Measurements from ENCODE around the gene RNASE13.

Gene RNASE13

GRCh38 chr14:21040370-21040925 is 5.8 kb upstream of the RNASE13 start:
- H3K27ac ChIP-seq: no peak overlapping the region
- H3K9me3 ChIP-seq (ENCODE audit: low read depth, low read length): no peaks in the 10 kb centered on the region
- H3K4me3 ChIP-seq: no peak overlapping the region
- no peak for TF ChIP-seq POLR2AphosphoS5 (IDR thresholded peaks at IDR 0.05; ENCODE audit: borderline replicate concordance, low read depth, low read length)
- TF ChIP-seq FOXP2 (optimal IDR thresholded peaks at IDR 0.05; ENCODE audit: control extremely low read depth, extremely low read length, insufficient read depth): no peak
- no peak for TF ChIP-seq EZH2 (IDR thresholded peaks at IDR 0.05)
- DNase-seq (ENCODE audit: low read depth, low spot score): no peak
- H3K9ac ChIP-seq (ENCODE audit: insufficient read length): no peak overlapping the region
- H3K36me3 ChIP-seq (ENCODE audit: insufficient read depth, low read length): no peaks in the 10 kb centered on the region

- no peak for DNase-seq (ENCODE audit: low read depth, low spot score)
- H3K9me3 ChIP-seq (ENCODE audit: low read depth, low read length): no peaks in the 10 kb centered on the region
- no peak overlapping the region for H3K27ac ChIP-seq
- no peaks in the 10 kb centered on the region for H3K36me3 ChIP-seq (ENCODE audit: insufficient read depth, low read length)
- H3K9ac ChIP-seq (ENCODE audit: insufficient read length): no peak overlapping the region
- H3K4me3 ChIP-seq: no peak overlapping the region
- TF ChIP-seq FOXP2 (optimal IDR thresholded peaks at IDR 0.05; ENCODE audit: control extremely low read depth, extremely low read length, insufficient read depth) (no peak), EZH2 (IDR thresholded peaks at IDR 0.05) (no peak), POLR2AphosphoS5 (IDR thresholded peaks at IDR 0.05; ENCODE audit: borderline replicate concordance, low read depth, low read length) (no peak)
These were observed 5.2 kb upstream of the RNASE13 start for GRCh38 chr14:21039585-21040369.

GRCh38 chr14:21038441-21039422 is 4.1 kb upstream of the RNASE13 start:
- no peak overlapping the region for H3K9ac ChIP-seq (ENCODE audit: insufficient read length)
- no peak overlapping the region for H3K4me3 ChIP-seq
- H3K27ac ChIP-seq: no peak overlapping the region

GRCh38 chr14:21037156-21037555 is 2.5 kb upstream of the RNASE13 start:
- no peaks in the 10 kb centered on the region for H3K9me3 ChIP-seq (ENCODE audit: low read depth, low read length)
- TF ChIP-seq POLR2AphosphoS5 (IDR thresholded peaks at IDR 0.05; ENCODE audit: borderline replicate concordance, low read depth, low read length): no peak
- TF ChIP-seq EZH2 (IDR thresholded peaks at IDR 0.05): no peak
- no peak for TF ChIP-seq FOXP2 (optimal IDR thresholded peaks at IDR 0.05; ENCODE audit: control extremely low read depth, extremely low read length, insufficient read depth)
- no peak overlapping the region for H3K9ac ChIP-seq (ENCODE audit: insufficient read length)
- no peaks in the 10 kb centered on the region for H3K36me3 ChIP-seq (ENCODE audit: insufficient read depth, low read length)
- no peak overlapping the region for H3K4me3 ChIP-seq
- no peak for DNase-seq (ENCODE audit: low read depth, low spot score)
- H3K27ac ChIP-seq: no peak overlapping the region

More at GRCh38 chr14:21038441-21039422, 4.1 kb upstream of the RNASE13 start:
- H3K9me3 ChIP-seq (ENCODE audit: low read depth, low read length): no peaks in the 10 kb centered on the region
- DNase-seq (ENCODE audit: low read depth, low spot score): no peak
- TF ChIP-seq EZH2 (IDR thresholded peaks at IDR 0.05) (no peak), POLR2AphosphoS5 (IDR thresholded peaks at IDR 0.05; ENCODE audit: borderline replicate concordance, low read depth, low read length) (no peak), FOXP2 (optimal IDR thresholded peaks at IDR 0.05; ENCODE audit: control extremely low read depth, extremely low read length, insufficient read depth) (no peak)
- no peaks in the 10 kb centered on the region for H3K36me3 ChIP-seq (ENCODE audit: insufficient read depth, low read length)

GRCh38 chr14:21036751-21037150 is 2.1 kb upstream of the RNASE13 start:
- TF ChIP-seq FOXP2 (optimal IDR thresholded peaks at IDR 0.05; ENCODE audit: control extremely low read depth, extremely low read length, insufficient read depth) (no peak), POLR2AphosphoS5 (IDR thresholded peaks at IDR 0.05; ENCODE audit: borderline replicate concordance, low read depth, low read length) (no peak), EZH2 (IDR thresholded peaks at IDR 0.05) (no peak)
- Histone ChIP-seq H3K27ac (no peak overlapping the region), H3K4me3 (no peak overlapping the region), H3K9me3 (ENCODE audit: low read depth, low read length) (no peaks in the 10 kb centered on the region), H3K9ac (ENCODE audit: insufficient read length) (no peak overlapping the region), H3K36me3 (ENCODE audit: insufficient read depth, low read length) (no peaks in the 10 kb centered on the region)
- no peak for DNase-seq (ENCODE audit: low read depth, low spot score)

- no peaks in the 10 kb centered on the region for H3K9me3 ChIP-seq (ENCODE audit: low read depth, low read length)
- no peak for DNase-seq (ENCODE audit: low read depth, low spot score)
- no peaks in the 10 kb centered on the region for H3K36me3 ChIP-seq (ENCODE audit: insufficient read depth, low read length)
- TF ChIP-seq EZH2 (IDR thresholded peaks at IDR 0.05) (no peak), POLR2AphosphoS5 (IDR thresholded peaks at IDR 0.05; ENCODE audit: borderline replicate concordance, low read depth, low read length) (no peak), FOXP2 (optimal IDR thresholded peaks at IDR 0.05; ENCODE audit: control extremely low read depth, extremely low read length, insufficient read depth) (no peak)
- no peak overlapping the region for H3K9ac ChIP-seq (ENCODE audit: insufficient read length)
- no peak overlapping the region for H3K4me3 ChIP-seq
- H3K27ac ChIP-seq: no peak overlapping the region
These were observed 1.4 kb downstream of the RNASE13 start for GRCh38 chr14:21033133-21033698.

GRCh38 chr14:21032326-21033132 is 2.1 kb downstream of the RNASE13 start:
- H3K9me3 ChIP-seq (ENCODE audit: low read depth, low read length): no peaks in the 10 kb centered on the region
- no peak overlapping the region for H3K4me3 ChIP-seq
- no peak overlapping the region for H3K9ac ChIP-seq (ENCODE audit: insufficient read length)
- no peak overlapping the region for H3K27ac ChIP-seq
- DNase-seq (ENCODE audit: low read depth, low spot score): no peak
- TF ChIP-seq POLR2AphosphoS5 (IDR thresholded peaks at IDR 0.05; ENCODE audit: borderline replicate concordance, low read depth, low read length) (no peak), EZH2 (IDR thresholded peaks at IDR 0.05) (no peak), FOXP2 (optimal IDR thresholded peaks at IDR 0.05; ENCODE audit: control extremely low read depth, extremely low read length, insufficient read depth) (no peak)
- no peaks in the 10 kb centered on the region for H3K36me3 ChIP-seq (ENCODE audit: insufficient read depth, low read length)

Data from SK-N-MC (cell line).